GM12875 (cell line): ENCODE measurements around the gene POLE2.
"Not testable (repeated sequence)": the region's sequence is repeated elsewhere in the genome, so short reads cannot be mapped to it uniquely, and the experiment has no call there.

ENCODE experiments used
- H3K4me3 ChIP-seq: one replicate; pipeline ENCODE4 v1.5.1; 2011; ENCODE audit warnings: low read depth, low read length, control low read depth
- TF ChIP-seq, protein P1 (sequence below): IDR thresholded peaks from 2 replicates; pipeline ENCODE4 v1.5.1; 2011; ENCODE audit warnings: low read depth, mild to moderate bottlenecking, control low read depth, inconsistent platforms, low read length, moderate library complexity, borderline replicate concordance; ENCODE audit not compliant: insufficient read depth

The POLE2 gene, protein sequence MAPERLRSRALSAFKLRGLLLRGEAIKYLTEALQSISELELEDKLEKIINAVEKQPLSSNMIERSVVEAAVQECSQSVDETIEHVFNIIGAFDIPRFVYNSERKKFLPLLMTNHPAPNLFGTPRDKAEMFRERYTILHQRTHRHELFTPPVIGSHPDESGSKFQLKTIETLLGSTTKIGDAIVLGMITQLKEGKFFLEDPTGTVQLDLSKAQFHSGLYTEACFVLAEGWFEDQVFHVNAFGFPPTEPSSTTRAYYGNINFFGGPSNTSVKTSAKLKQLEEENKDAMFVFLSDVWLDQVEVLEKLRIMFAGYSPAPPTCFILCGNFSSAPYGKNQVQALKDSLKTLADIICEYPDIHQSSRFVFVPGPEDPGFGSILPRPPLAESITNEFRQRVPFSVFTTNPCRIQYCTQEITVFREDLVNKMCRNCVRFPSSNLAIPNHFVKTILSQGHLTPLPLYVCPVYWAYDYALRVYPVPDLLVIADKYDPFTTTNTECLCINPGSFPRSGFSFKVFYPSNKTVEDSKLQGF

DNA sequence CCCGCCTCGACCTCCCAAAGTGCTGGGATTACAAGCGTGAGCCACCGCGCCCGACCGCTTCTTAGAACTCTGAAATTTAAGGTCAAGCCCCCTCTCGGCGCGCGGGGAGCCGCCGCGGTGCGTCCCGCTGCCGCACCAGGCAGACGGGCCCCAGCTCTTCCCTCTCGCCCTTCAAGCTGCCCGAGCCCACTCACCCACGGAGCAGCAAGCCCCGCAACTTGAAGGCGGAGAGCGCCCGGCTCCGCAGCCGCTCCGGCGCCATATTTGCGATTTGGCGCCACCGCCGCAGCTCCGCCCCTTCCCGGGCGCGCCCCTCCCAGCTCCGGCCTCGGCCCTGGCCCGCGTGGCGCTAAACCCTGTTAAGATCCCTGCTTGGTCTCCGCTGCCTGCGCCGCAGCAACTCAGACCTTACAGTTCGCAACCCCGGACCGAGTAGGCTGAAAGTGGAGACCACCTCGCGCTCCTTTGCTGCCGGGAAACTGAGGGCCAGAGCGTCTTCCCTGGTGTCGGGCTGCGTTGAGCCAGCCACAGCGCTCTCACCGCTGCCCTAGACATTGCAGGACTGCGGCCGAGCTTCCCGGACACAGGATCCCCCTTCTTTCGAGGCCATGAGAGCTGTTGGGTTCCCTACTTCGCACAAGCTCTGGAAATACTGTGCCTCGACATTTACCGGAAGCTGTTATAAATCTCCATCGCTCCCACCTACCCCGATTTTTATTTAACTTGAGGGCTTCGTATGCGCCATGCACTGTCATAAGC lies at the start of gene POLE2:
POLE2 (minus strand) TSS at position 273 of the 759 bp plus-strand sequence; CDS start at position 262, 11 bp downstream.
- H3K4me3 ChIP-seq: peak within 1 kb of the TSS; percentile 91
- TF ChIP-seq, protein P1, sequence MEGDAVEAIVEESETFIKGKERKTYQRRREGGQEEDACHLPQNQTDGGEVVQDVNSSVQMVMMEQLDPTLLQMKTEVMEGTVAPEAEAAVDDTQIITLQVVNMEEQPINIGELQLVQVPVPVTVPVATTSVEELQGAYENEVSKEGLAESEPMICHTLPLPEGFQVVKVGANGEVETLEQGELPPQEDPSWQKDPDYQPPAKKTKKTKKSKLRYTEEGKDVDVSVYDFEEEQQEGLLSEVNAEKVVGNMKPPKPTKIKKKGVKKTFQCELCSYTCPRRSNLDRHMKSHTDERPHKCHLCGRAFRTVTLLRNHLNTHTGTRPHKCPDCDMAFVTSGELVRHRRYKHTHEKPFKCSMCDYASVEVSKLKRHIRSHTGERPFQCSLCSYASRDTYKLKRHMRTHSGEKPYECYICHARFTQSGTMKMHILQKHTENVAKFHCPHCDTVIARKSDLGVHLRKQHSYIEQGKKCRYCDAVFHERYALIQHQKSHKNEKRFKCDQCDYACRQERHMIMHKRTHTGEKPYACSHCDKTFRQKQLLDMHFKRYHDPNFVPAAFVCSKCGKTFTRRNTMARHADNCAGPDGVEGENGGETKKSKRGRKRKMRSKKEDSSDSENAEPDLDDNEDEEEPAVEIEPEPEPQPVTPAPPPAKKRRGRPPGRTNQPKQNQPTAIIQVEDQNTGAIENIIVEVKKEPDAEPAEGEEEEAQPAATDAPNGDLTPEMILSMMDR: no peak

DNA sequence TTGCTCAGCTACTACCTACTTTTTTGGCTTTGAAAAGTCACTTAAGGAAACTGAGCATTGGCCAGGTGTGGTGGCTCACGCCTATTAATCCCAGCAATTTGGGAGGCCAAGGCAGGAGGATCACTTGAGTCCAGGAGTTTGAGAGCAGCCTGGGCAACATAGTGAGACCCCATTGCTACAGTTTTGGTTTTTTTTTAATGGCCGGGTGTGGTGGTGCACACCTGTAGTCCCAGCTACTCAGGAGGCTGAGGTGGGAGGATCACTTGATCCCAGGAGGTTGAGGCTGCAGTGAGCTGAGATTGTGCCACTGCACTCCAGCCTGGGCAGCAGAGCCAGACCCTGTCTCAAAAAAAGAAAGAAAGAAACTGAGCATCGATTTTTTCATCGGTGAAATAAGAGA lies 47.7 kb upstream of the POLE2 start:
- H3K4me3 ChIP-seq: not testable (repeated sequence)

DNA sequence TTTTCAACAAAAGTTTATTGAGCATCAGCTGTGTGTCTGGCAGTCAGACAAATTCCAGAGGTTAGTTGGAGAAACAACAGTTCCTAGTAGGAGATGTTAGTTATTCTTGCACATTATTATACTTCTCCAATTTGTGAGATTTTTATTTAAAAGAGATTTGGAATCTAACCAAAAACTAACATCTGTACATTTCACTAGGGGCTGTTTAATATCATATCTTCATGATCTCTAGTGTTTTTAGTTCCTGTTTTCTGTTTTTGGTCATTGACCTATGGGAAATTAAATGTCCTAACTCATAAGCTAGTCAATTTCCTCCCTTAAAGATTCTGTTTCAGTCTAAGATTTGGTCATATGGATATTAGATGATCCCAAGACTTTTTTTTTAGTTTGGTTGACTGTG lies 45.8 kb upstream of the POLE2 start:
- TF ChIP-seq, protein P1: no peak
- H3K4me3 ChIP-seq: no peak overlapping the region

DNA sequence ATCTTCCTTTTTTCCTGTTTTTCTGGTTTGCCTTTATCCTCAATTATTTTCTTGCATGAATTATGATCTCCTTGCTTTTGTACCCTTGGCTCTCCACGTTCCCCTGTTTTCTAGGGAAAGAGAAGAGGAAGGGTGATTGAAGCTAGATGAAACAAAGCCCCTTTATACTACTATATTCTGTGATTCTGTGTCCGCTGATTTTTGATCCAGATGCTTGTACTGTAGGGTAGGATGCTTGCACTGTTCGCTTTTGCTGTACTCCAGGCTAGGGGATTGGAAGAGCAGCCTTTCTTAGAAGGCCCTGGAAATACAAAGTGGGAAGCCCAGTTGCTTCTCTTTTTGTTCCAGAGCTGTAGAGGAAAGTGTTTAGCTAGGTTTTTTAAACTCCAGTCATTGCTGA lies 44.9 kb upstream of the POLE2 start:
- H3K4me3 ChIP-seq: no peak overlapping the region
- TF ChIP-seq, protein P1: no peak

DNA sequence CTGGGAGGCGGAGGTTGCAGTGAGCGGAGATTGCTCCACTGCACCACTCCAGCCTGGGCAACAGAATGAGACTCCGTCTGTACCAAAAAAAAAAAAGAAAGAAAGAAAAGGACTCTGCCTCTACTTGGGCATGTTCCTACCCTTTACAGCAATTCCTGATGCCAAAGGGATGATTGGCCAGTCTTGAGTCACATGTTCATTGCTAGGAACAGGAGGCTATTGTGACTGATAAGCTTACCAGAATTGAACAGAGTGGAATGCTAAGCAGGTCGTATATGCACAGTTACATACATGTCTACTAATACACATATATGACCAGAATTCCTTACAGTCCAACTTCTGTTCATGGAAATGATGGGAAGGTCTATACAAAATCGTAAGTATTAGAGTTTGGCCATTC lies 39.2 kb upstream of the POLE2 start:
- TF ChIP-seq, protein P1: no peak

DNA sequence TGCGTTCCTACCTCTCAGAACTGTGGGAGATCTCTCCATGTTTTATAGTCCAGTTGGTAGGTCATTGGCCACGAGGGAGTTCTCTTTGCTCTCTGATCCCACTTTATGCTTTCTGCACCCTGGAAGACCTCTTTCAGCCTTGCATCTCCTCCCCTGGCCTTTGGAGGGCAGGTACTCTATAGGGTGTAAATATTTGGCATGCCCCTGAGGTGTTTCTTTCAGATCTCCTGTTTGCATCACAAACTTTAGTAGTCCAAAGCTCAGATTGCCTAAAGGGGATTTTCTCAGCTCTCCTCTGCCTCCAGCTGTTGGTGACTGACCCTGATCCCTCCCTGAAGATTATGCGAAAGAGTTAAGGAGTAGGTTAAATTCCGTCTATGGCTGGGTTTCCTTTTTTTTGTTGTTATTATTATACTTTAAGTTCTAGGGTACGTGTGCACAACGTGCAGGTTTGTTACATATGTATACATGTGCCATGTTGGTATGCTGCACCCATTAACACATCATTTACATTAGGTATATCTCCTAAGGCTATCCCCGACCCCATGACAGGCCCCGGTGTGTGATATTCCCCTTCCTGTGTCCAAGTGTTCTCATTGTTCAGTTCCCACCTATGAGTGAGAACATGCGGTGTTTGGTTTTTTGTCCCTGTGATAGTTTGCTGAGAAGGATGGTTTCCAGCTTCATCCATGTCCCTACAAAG lies 33.9 kb upstream of the POLE2 start:
- H3K4me3 ChIP-seq: not testable (repeated sequence)

More for the DNA sequence above, 39.2 kb upstream of the POLE2 start:
- H3K4me3 ChIP-seq: no peak overlapping the region

DNA sequence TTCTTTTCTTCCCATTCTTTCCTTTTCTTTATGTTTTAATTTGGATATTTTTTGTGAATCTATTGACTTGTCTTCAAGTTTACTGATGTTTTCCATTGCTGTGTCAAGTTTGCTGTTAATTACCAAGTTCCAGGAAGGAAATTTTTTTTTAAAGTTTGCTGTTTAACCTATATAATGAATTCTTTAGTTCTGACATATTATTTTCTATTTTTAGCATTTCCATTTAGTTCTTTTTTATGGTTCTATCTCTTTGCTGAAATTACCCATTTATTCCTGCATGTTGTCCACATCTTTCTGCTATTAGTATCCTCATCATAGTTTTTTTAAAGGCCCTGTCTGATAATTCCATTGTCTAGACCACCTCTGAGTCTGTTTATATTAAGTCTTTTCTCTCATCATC lies 32.7 kb upstream of the POLE2 start:
- TF ChIP-seq, protein P1: no peak
- H3K4me3 ChIP-seq: no peak overlapping the region

DNA sequence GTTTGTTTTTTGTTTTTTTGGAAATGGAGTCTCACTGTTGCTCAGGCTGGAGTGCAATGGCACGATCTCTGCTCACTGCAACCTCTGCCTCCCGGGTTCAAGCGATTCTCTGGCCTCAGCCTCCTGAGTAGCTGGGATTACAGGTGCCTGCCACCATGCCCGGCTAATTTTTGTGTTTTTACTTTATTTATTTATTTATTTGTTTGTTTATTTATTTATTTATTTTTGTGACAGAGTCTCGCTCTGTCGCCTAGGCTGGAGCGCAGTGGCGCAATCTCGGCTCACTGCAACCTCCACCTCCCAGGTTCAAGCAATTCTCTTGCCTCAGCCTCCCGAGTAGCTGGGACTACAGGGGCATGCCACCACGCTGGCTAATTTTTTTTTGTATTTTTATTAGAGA lies 23.0 kb upstream of the POLE2 start:
- not testable (repeated sequence) for H3K4me3 ChIP-seq

DNA sequence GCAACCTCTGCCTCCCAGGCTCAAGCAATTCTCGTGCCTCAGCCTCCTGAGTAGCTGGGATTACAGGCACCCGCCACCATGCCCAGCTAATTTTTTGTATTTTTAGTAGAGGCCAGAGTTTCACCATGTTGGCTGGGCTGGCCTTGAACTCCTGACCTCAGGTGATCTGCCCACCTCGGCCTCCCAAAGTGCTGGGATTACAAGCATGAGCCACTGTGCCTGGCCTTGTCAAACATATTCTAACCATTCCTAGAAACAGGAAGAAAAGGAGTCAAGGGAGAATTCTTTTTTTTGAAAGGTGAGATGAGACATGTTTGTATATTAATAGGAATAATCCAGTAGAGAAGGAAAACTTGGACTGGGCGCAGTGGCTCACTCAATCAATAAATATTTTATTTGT lies 16.5 kb upstream of the POLE2 start:
- H3K4me3 ChIP-seq: not testable (repeated sequence)
